ENCODE measurements around the gene C10orf88.

DNA sequence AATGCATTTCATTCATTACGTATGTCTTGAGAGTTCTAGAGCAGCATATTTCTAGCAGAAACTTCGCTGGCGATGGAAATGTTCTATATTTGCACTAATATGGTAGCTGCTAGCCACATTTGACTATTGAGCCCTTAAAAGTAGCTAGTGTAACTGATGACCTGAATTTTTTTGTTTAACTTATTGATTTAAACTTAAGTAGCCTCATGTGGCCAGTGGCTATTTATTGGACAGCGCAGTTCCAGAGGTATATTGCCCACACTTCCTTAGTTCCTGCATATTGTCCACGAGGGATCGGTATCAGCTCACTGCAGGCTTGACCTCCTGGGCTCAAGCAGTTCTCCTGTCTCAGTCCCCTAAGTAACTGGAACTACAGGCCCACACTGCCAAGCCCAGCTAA lies 29.9 kb upstream of the C10orf88 start:
- TF ChIP-seq, protein P1, sequence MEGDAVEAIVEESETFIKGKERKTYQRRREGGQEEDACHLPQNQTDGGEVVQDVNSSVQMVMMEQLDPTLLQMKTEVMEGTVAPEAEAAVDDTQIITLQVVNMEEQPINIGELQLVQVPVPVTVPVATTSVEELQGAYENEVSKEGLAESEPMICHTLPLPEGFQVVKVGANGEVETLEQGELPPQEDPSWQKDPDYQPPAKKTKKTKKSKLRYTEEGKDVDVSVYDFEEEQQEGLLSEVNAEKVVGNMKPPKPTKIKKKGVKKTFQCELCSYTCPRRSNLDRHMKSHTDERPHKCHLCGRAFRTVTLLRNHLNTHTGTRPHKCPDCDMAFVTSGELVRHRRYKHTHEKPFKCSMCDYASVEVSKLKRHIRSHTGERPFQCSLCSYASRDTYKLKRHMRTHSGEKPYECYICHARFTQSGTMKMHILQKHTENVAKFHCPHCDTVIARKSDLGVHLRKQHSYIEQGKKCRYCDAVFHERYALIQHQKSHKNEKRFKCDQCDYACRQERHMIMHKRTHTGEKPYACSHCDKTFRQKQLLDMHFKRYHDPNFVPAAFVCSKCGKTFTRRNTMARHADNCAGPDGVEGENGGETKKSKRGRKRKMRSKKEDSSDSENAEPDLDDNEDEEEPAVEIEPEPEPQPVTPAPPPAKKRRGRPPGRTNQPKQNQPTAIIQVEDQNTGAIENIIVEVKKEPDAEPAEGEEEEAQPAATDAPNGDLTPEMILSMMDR (IDR thresholded peaks at IDR 0.05; ENCODE audit: insufficient read depth, low read depth, low read length): no peak
- TF ChIP-seq EZH2 (IDR thresholded peaks at IDR 0.05; ENCODE audit: insufficient read depth, low read length): no peak
